HG03280 (cell line): ENCODE data around the gene TBX2.

ENCODE experiments used
- ATAC-seq: cut with Tn5 transposase; IDR thresholded peaks from one replicate; pipeline ENCODE4 v1.9.1; 2021; ENCODE audit warnings: mild to moderate bottlenecking, moderate library complexity; ENCODE audit not compliant: unreplicated experiment

The TBX2 gene

DNA sequence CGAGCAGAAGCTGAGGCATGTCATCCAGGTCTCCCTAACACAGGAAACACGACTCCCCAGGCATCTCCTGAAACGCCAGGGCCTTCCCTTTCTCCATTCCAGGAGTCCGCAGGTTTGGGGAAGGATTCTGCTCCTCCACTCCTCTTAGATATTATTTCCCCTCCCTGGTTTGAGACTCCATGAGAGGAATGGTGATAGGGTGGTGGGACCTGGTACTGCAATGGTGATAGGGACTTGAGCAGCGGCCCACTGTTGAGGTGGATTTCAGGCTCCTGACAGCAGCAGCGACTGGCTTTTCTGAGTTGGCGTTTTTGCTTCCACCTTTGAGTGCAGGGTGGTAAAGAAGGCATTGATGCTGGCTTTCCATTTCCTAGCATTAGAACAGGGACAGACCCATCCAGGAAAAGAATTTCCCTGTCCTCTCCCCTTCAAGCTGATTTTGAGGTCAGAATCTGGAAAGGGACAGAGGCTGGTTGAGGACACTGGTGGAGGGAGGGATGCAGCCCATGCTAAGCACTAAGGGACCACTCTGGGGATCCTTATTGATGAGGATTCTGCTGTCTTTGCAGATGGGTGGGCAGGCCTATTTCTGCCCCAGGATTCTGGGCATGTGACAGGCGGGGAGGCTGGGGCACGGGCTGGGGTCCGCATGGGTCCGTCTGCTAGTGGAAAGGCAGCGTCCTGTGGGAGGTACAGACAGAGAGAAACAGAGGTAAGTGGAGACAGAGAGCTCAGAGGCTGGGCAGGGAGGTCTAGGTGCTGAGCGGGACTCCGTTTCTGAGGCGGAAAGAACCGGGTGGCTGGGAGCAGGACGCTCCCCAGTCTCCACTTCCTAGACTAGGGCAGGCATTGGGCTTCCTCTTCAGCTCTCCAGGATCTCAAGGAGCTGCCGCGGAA, 51.2 kb downstream of the TBX2 start:
- no peak for ATAC-seq

DNA sequence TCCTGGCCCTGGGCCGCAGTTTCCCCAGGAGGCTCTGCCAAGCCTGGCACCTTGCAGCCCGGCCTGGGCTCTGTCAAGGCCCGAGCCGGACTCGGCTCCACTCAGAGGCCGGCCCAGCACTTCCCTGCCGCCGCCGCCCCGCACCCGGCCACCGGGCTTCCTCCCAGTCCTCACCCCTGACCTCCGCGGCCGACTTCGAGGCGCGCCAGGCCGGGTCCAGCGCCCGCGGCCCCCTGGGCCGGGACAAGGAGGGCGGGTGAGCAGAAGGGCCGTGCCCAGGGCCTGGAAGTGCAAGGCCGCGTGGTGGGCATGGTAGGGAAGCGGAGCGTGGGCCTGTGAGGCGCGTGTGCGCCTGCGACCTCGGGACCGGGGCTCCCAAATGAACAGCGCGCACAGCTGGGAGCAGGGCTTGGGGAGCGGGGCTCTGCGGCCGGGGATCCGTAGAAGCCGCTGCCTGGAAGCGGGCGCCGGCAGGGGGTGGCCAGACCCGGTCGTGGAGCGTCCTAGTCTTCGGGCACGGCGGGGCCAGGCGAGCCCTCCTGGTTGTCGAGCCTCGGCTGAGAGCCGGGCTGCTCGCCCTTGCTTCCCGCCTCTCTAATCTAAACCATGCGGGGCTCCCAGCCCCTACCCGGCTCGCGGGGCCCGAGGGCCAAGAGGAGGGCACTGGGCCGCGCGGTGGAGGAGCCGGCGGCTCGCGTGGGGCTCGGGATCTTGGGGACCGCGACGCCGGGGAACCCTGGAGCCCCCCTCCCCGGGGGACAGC, 52.1 kb downstream of the TBX2 start:
- ATAC-seq = no peak

DNA sequence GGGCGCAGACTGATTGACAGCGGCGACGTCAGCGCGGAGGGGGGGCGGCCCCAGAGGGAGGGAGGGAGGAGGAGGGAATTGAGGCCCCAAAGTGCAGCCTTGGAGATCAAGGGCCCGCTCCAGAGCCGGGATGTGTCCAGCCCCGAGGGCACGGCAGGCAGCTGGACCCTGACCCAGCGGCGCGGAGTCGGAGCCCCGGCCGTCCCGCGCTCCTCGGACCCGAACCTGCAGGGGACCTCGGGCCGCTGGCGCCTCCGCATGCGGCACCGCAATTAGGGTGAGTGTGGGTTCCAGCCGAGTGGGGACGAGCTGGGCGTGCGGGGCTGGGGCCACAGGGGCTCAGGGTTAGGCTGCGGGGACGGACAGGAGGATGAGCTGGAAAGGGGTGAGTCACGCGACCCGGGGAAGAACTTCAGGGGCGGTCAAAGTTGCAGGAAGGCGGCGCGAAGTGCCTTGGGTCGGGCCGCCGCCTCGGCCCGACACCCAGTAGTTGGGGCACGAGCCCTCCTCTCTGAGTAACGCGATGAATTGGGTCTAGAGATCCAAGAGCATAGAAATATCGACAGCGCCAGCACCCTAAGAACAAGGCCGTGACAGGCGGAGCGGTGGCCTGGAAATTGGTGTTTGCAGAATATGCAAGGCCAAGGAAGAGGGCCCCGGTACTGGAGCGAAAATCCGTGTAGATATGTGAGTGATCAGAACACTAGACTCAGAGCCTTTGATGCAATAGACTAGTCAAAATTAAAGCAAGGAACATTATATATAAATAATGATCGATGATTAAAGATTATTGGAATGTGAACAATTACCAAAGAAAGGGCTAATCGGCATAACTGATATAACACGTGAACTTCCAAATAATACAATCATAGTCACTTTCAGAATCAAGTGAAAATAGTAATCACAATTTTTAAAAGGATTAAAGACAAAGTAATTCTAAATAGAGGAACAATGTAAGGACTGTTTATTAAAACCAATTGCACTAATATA, 53.0 kb downstream of the TBX2 start, which contains the start of gene TBX4:
Gene TBX4, plus strand, starts transcription at position 122 of the 990 bp plus-strand sequence. CDS start 4,069 bp downstream, outside the sequence.
- ATAC-seq = no peak

DNA sequence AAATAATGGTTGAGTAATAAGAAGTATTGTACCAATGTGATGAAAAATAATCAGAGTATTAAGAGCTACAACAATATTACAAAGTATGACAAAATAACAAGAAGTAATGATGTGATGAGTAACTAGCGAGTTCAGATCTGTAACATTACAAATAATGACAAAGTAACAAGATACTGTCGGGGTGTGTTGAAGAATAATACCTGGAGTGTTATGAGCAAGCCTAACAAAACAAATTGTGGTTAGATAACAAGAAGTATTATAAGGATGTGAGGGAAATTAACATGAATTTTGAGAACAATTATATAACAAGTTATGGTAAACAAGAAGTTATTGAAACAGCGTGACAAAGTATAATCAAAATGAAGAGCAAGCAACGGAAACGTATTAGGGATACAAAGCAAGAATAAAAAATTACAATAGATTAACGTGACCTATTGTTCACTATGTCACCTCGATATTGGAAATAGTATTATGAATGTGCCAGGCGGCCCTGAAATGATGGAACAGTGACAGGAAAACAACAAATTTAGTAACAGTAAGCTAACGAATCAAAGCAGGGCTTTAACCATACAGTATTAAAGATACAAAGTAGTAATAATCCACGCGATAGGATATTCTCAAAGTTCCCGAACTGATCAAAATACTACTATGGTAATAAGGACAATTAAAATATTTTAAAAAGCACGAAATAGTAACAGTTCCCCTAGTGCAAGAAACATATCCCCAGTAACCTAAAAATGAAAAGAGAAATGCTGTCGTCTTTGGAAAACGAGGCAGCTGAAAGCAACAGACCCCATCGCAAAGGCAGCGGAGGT, 54.1 kb downstream of the TBX2 start:
- no peak for ATAC-seq

DNA sequence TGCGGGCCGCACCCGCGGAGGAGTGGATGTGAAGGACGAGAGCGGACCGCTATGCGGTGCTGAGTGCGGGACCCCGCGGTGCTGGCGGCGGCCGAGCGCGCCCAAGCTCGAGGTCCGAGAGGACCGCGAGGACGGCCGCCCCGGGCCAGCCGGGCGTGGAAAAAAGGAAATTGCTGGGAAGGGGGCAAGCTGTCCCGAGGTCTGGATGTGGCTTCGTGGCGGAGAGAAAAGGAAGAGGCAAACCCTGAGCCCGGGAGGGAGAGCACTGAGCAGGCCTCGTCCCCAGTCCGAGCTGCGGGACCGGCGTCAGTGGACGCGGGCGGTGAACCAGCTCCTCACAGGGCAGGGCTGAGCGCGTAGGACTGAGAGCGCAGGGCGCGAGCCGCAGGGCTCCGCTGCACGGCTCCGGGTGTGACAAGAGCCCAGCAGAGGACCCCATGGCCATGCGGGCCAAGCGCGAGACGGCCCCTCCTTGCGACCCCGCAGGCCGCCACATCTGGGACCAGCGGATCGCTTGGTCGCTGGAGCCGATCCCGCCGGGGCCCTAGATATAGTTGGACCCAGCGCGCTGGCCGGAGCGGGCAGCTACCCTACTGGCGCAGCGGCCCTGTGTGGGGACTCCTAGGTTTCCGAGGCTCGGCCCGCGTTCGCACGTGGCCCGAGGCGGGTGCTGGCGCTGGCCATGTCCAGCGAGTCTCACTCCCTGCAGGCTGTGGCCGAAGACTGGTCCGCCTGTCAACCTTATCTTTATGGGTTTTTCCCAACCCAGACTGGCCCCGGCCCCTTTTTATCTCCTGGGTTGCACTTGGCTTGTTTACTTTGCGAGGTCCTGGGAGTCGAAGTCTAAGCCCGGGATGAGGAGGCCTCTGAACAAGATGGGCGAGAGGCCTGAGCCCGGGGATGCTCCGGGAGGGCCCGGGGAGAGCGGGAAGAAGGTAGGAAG, 55.0 kb downstream of the TBX2 start:
- no peak for ATAC-seq

DNA sequence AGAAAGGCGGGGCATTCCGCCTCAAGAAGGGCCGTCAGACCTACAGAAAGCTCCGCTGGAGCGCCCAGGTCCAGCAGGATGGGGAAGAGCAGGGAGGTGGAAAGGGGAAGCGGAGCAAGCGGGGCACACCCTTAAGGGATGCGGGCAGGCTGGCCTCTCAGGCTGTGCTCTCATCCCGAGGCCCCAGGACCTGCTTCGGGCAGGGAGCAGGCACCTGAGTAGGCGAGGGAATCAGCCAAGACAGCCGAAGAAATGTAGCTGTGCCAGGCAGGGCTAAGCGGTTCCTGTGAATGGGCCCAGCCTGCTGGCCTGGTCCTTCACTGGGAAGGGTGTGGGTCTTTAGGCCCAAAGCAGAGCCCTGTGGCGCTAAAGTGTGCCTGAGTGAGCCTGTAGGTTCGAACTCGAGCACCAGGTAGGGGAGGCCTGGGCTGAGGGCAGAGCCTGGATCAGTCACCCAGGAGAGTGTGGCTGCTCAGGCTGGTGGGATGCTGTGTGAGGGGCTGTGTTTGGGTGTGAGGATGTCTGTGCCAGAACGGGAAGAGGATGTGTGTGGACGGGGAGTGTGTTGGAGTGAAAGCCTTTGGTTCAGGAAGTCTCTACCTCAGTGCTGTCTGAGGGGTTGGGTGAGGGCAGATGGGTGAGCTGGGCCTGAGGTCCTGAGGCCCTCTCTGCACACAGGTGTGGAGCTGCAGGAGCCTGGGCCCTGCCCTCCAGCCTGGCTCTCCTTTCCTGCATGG, 55.8 kb downstream of the TBX2 start:
- ATAC-seq = no peak

DNA sequence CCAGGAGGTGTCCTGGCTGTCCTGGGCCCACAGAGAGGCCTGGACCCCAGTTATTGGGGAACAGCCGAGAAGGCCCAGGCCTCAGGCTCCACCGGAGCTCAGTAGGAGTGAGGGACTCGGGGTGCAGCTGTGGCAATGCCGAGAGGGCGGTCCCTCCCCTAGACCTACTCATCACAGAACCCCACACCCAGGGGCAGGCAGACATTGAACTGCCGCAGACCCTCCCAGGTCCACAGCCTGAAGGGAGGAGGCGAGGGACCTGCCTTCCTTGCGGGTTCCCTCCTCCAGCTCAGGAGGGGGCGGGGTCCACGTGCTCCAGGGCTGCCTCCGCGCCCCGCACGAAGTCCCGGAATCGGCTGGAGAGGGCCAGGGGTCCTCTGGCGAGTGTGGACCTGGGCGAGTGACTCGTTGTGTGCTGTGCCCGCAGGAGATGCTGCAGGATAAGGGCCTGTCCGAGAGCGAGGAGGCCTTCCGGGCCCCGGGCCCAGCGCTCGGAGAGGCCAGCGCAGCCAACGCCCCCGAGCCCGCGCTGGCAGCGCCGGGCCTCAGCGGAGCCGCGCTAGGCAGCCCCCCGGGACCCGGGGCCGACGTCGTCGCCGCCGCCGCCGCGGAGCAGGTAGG, 56.5 kb downstream of the TBX2 start:
- no peak for ATAC-seq

DNA sequence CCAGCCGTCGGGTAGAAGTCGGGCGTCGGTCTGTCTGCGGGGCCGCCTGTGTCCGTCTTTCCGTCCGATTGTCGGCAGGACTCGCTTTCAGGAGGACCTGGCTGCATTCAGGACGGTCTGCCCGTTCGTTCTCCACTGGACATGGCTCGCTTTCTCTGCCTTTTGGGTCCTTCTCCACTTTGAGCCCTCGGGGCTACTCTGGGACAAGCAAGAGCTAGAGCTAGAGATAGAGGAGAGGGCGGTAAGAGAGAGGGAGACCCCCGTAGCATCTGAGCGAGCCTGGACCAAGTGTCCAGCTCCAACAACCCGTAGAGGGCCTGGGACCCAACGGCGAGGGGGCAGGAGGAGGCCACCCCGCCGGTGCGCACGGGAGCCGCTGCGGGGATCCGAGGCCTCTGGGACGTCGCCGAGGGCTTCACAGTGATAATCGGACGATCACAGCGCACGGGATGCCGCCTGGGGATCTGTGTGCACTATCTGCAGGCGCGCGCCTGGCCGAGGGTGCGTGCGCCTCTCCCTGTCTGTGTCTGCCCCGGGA, 57.1 kb downstream of the TBX2 start:
- ATAC-seq = no peak

GRCh38 chr17:61457226-61457983, 57.8 kb downstream of the TBX2 start:
- no peak for ATAC-seq

GRCh38 chr17:61458000-61458399, 58.4 kb downstream of the TBX2 start:
- ATAC-seq = no peak

DNA sequence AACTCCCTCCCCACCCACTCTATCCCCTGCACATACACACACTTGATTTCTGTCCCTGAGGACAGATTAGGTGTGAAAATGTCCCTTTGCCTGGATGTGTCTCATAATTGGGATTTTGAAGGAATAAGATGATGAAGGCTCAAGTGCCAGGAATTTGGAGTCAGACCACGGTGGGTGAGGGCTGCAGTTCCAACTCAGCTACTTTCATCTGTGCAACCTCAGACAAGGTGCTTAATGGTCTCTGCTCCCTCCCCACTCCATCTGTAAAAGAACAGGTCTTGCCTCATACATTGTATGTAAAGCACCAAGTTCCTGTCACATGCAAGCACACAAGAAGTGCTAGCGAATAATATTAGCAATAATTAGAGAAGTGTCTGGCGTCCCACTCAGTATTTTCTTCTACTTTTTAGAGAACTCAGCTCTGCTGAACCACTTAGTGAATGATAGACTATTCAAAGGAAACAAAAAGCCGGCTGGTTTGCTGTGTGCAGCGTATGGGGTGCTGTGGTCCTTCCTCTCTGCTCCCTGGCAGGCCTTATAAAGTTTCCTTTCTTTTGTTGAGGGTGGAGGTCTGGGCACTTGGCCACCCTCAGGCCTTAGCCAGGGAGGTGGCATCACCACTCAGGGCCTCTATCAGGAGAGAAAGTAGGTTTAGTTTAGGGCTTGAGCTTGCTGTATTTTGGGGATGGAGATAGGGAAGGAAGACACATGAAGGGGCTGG, 58.9 kb downstream of the TBX2 start:
- no peak for ATAC-seq
